ENCODE measurements around the gene NUDT6.
"Not testable (repeated sequence)": the region's sequence is repeated elsewhere in the genome, so short reads cannot be mapped to it uniquely, and the experiment has no call there.

DNA sequence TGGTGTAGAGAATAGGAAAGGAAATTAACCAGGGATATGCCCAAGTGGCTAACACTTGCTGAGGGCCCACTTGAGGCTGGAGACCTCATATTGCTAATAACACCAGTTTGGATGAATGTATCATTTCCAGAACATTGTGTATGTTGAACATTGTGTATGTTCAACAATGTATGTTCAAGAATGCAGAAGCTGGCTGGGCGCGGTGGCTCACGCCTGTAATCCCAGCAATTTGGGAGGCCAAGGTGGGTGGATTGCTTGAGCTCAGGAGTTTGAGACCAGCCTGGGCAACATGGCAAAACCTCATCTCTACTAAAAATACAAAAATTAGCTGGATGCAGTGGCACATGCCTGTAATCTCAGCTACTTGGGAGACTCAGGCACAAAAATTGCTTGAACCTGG, 72.6 kb downstream of the NUDT6 start:
- TF ChIP-seq, protein P1, sequence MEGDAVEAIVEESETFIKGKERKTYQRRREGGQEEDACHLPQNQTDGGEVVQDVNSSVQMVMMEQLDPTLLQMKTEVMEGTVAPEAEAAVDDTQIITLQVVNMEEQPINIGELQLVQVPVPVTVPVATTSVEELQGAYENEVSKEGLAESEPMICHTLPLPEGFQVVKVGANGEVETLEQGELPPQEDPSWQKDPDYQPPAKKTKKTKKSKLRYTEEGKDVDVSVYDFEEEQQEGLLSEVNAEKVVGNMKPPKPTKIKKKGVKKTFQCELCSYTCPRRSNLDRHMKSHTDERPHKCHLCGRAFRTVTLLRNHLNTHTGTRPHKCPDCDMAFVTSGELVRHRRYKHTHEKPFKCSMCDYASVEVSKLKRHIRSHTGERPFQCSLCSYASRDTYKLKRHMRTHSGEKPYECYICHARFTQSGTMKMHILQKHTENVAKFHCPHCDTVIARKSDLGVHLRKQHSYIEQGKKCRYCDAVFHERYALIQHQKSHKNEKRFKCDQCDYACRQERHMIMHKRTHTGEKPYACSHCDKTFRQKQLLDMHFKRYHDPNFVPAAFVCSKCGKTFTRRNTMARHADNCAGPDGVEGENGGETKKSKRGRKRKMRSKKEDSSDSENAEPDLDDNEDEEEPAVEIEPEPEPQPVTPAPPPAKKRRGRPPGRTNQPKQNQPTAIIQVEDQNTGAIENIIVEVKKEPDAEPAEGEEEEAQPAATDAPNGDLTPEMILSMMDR (IDR thresholded peaks at IDR 0.05; ENCODE audit: low read depth, low read length): not testable (repeated sequence)
- TF ChIP-seq POLR2A (IDR thresholded peaks at IDR 0.05; ENCODE audit: extremely low read depth, insufficient read length); MYC (IDR thresholded peaks at IDR 0.05; ENCODE audit: low read depth, low read length): not testable (repeated sequence)
